ENCODE data around the gene HDAC3. TPM values are rescaled to one million over a fixed set of nuclear protein-coding genes. Genes with fewer than 3 reads are reported as not detected.
"Not testable (repeated sequence)": the region's sequence is repeated elsewhere in the genome, so short reads cannot be mapped to it uniquely, and the experiment has no call there.

HDAC3 gene
- total RNA-seq, 1 experiment from 2014 or later, result 85.9 TPM

- Histone ChIP-seq H3K27me3 (replicated peaks) (no peaks in the 10 kb centered on the region), H3K36me3 (peaks cover 40% of the 10 kb centered on the region), H3K4me3 (no peak overlapping the region)
These were observed 20.5 kb downstream of the HDAC3 start for GRCh38 chr5:141615991-141616720.

DNA sequence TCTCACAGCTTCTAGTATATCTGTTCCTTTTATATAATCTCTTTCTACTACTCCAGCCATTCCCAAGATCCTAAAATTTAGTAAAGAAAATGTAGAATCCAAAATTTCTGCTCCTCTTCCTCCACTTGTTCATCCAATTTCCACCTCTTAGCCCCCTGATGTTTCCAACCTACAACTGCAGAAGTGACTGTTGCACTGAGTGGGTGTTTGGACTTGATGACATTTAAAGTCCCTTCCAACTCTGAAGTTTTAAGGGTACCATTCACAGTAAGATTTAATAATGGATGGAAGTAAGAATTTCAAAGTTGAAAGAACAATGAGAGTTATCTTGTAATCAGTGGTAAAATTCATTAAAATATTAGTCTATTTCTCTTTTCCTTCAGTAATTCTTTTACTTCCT lies 23.3 kb downstream of the HDAC3 start:
- Histone ChIP-seq H3K4me1 (replicated peaks) (peaks cover 12% of the 10 kb centered on the region), H3K9me3 (replicated peaks) (no peaks in the 10 kb centered on the region), H3K36me3 (peaks cover 16% of the 10 kb centered on the region), H3K27me3 (replicated peaks) (no peaks in the 10 kb centered on the region), H3K27ac (no peak overlapping the region), H3K4me3 (no peak overlapping the region)
- no peak for DNase-seq (ENCODE audit: low read depth in 1 of 2, low spot score in 2 of 2)

More at GRCh38 chr5:141615991-141616720, 20.5 kb downstream of the HDAC3 start:
- Histone ChIP-seq H3K9me3 (replicated peaks) (no peaks in the 10 kb centered on the region), H3K4me1 (replicated peaks) (peaks cover 16% of the 10 kb centered on the region), H3K27ac (no peak overlapping the region)
- DNase-seq (ENCODE audit: low read depth in 1 of 2, low spot score in 2 of 2), result no peak

- Histone ChIP-seq H3K4me3 (no peak overlapping the region), H3K4me1 (replicated peaks) (no peaks in the 10 kb centered on the region), H3K9me3 (replicated peaks) (no peaks in the 10 kb centered on the region), H3K27ac (no peak overlapping the region), H3K27me3 (replicated peaks) (no peaks in the 10 kb centered on the region), H3K36me3 (peaks cover 6% of the 10 kb centered on the region)
- no peak for DNase-seq (ENCODE audit: low read depth in 1 of 2, low spot score in 2 of 2)
These were observed 25.4 kb downstream of the HDAC3 start for GRCh38 chr5:141611289-141611688.

- not testable (repeated sequence) for H3K27me3 ChIP-seq (replicated peaks); H3K36me3 ChIP-seq; H3K27ac ChIP-seq; H3K4me1 ChIP-seq (replicated peaks); H3K4me3 ChIP-seq; H3K9me3 ChIP-seq (replicated peaks); DNase-seq (ENCODE audit: low read depth in 1 of 2, low spot score in 2 of 2)
These were observed 26.7 kb downstream of the HDAC3 start for GRCh38 chr5:141609921-141610320.

DNA sequence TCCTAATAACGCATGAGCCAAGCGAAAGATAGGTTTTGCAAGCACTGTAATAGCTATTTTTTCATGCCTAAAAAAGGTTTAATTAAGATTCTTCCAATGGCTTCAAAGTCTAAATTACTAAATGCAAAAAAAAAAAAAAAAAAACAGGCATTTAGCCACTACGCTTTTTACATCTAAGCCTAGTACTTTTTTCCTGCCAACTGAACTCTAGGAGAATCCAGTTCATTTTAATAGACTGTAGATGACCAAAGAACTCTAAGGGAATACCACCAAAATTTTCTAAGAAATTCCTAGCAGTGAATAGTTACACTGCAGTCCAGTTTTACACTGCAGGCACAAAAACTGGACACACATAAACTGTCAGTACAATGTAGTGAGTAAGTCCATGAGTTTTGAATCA lies 27.6 kb downstream of the HDAC3 start:
- DNase-seq (ENCODE audit: low read depth in 1 of 2, low spot score in 2 of 2), result no peak
- Histone ChIP-seq H3K4me1 (replicated peaks) (peaks cover 9% of the 10 kb centered on the region), H3K4me3 (no peak overlapping the region), H3K27ac (no peak overlapping the region), H3K9me3 (replicated peaks) (no peaks in the 10 kb centered on the region), H3K36me3 (peaks cover 1% of the 10 kb centered on the region; the same call in 1 of the 2 replicates), H3K27me3 (replicated peaks) (no peaks in the 10 kb centered on the region)

DNA sequence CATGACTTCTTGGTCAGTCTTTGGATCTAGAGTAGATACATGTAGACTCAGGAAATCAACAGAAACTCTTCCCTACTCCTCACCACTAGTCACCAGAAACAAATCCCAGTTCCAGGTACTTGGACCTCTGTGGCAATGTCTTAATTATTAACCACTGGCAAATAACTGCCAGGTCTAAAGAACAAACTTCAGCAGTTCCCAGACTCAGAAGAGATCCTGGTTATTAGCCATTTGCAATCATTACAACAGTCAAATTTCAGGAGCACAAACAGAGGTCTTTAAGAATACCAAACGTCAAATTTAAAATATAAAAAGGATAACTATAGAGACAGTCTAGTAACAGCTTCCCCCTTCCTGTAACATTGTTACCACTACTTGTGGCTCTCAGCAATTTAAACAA lies 28.1 kb downstream of the HDAC3 start:
- Histone ChIP-seq H3K36me3 (peaks cover 3% of the 10 kb centered on the region; the same call in 1 of the 2 replicates), H3K4me1 (replicated peaks) (peaks cover 13% of the 10 kb centered on the region), H3K4me3 (no peak overlapping the region), H3K27ac (no peak overlapping the region), H3K9me3 (replicated peaks) (no peaks in the 10 kb centered on the region), H3K27me3 (replicated peaks) (no peaks in the 10 kb centered on the region)
- no peak for DNase-seq (ENCODE audit: low read depth in 1 of 2, low spot score in 2 of 2)

DNA sequence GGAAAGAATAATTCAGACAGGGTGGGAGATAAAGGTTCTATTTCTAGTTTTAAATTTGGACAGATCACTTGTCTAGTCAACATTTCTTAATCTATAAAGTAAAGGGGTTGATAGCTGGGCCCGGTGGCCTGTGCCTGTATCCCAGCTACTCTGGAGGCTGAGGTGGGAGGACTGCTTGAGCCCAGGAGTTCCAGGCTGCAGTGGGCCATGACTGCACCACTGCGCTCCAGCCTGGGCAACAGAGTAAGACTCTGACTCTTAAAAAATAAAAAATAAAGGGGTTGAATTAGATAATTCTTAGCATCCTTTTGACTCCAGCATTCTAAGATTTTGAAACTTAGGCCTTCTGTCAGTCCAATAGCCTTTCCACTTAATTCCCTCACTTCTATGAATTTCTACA lies 28.6 kb downstream of the HDAC3 start:
- no peaks in the 10 kb centered on the region for H3K9me3 ChIP-seq (replicated peaks)
- H3K27me3 ChIP-seq (replicated peaks), result no peaks in the 10 kb centered on the region
- H3K4me1 ChIP-seq (replicated peaks), result peaks cover 13% of the 10 kb centered on the region
- H3K36me3 ChIP-seq, result peaks cover 3% of the 10 kb centered on the region; the same call in 1 of the 2 replicates
- H3K27ac ChIP-seq, result no peak overlapping the region
- H3K4me3 ChIP-seq, result no peak overlapping the region
- no peak for DNase-seq (ENCODE audit: low read depth in 1 of 2, low spot score in 2 of 2)

DNA sequence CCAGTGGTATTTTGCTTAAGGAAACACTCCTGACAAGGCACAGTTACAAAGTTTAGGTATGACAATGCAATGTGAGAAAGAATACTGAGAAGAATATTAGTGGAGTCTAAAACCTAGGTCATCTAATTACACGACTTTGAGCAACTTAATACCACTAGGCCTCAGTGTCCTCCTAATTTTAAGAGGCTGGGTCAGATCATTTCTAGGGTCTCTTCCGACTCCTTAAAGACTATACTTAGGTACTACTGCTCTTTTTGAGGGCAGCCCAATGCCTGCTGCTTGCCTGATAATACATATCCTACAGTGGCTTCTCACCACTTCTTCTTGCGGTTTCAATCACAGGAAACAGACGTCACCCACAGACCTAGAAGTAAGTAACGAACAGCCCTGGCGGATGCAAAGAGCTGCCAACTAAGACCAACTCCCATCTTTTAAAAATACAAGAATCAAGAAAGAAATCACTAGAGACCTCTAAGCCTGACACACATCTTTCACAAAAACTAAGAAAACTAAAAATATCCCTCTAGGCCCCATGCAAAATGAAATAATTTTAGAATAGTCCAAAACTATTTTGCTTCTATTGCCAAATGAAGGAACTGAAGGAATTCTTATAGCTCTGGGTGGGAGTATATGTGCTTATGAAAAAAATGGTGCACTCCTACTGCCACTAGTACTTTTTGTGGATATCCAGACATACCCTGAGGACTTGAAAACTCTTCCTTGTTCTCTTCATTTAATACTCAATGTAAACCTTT lies 30.9 kb downstream of the HDAC3 start:
- peaks cover 13% of the 10 kb centered on the region for H3K4me1 ChIP-seq (replicated peaks)
- no peaks in the 10 kb centered on the region for H3K9me3 ChIP-seq (replicated peaks)
- no peak overlapping the region for H3K27ac ChIP-seq
- DNase-seq (ENCODE audit: low read depth in 1 of 2, low spot score in 2 of 2), result no peak
- H3K4me3 ChIP-seq, result no peak overlapping the region
- peaks cover 3% of the 10 kb centered on the region; the same call in 1 of the 2 replicates for H3K36me3 ChIP-seq
- H3K27me3 ChIP-seq (replicated peaks), result no peaks in the 10 kb centered on the region

- DNase-seq (ENCODE audit: low read depth in 1 of 2, low spot score in 2 of 2), result peak; percentile 64 to 83
- no peaks in the 10 kb centered on the region for H3K27me3 ChIP-seq (replicated peaks)
- peak overlapping the region; percentile 68 for H3K27ac ChIP-seq
- no peak overlapping the region for H3K4me3 ChIP-seq
- peaks cover 3% of the 10 kb centered on the region; the same call in 1 of the 2 replicates for H3K36me3 ChIP-seq
- H3K4me1 ChIP-seq (replicated peaks), result peaks cover 13% of the 10 kb centered on the region
- H3K9me3 ChIP-seq (replicated peaks), result no peaks in the 10 kb centered on the region
These were observed 32.5 kb downstream of the HDAC3 start for GRCh38 chr5:141603923-141604717.

GRCh38 chr5:141602606-141603005 lies 34.0 kb downstream of the HDAC3 start:
- Histone ChIP-seq H3K4me1 (replicated peaks) (peaks cover 13% of the 10 kb centered on the region), H3K36me3 (peaks cover 3% of the 10 kb centered on the region; the same call in 1 of the 2 replicates), H3K27me3 (replicated peaks) (no peaks in the 10 kb centered on the region), H3K4me3 (no peak overlapping the region), H3K9me3 (replicated peaks) (no peaks in the 10 kb centered on the region), H3K27ac (no peak overlapping the region)
- no peak for DNase-seq (ENCODE audit: low read depth in 1 of 2, low spot score in 2 of 2)

- peaks cover 7% of the 10 kb centered on the region for H3K36me3 ChIP-seq
- H3K27me3 ChIP-seq (replicated peaks), result no peaks in the 10 kb centered on the region
- H3K9me3 ChIP-seq (replicated peaks), result no peaks in the 10 kb centered on the region
- H3K4me3 ChIP-seq, result no peak overlapping the region
- H3K4me1 ChIP-seq (replicated peaks), result peaks cover under 1% of the 10 kb centered on the region; the same call in 1 of the 2 replicates
- H3K27ac ChIP-seq, result no peak overlapping the region
- DNase-seq (ENCODE audit: low read depth in 1 of 2, low spot score in 2 of 2), result no peak
These were observed 38.0 kb downstream of the HDAC3 start for GRCh38 chr5:141598391-141599345.

DNA sequence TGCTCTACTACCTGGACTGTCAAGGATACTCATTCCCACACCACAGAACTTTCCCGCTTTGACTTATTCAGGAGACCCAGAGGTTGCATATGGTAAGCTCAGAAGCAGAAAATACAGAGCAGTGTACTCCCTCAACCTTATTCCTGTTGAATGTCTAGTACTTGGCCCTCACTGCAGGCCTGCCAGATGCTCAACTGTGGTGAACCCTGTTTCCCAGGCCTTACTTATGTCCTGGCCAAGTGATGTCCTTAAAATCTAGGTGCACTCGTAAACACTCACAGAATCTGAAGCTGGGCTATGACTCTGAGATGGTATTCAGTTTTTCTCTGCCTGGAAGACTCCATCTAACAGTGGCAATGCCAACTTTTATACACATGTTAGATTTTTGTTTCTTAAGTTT lies 38.8 kb downstream of the HDAC3 start:
- Histone ChIP-seq H3K27ac (no peak overlapping the region), H3K9me3 (replicated peaks) (no peaks in the 10 kb centered on the region), H3K36me3 (peaks cover 11% of the 10 kb centered on the region)

GRCh38 chr5:141597394-141597793 lies 39.3 kb downstream of the HDAC3 start:
- no peak overlapping the region for H3K4me3 ChIP-seq
- no peaks in the 10 kb centered on the region for H3K9me3 ChIP-seq (replicated peaks)
- H3K27me3 ChIP-seq (replicated peaks), result no peaks in the 10 kb centered on the region
- no peak overlapping the region for H3K27ac ChIP-seq
- no peaks in the 10 kb centered on the region for H3K4me1 ChIP-seq (replicated peaks)
- no peak for DNase-seq (ENCODE audit: low read depth in 1 of 2, low spot score in 2 of 2)
- peaks cover 11% of the 10 kb centered on the region for H3K36me3 ChIP-seq

More for the DNA sequence above, 38.8 kb downstream of the HDAC3 start:
- Histone ChIP-seq H3K27me3 (replicated peaks) (no peaks in the 10 kb centered on the region), H3K4me3 (no peak overlapping the region), H3K4me1 (replicated peaks) (no peaks in the 10 kb centered on the region)
- no peak for DNase-seq (ENCODE audit: low read depth in 1 of 2, low spot score in 2 of 2)
